C4-2B (cell line): ENCODE results near the gene HECTD1.
"Not testable (repeated sequence)": the region's sequence is repeated elsewhere in the genome, so short reads cannot be mapped to it uniquely, and the experiment has no call there.

ENCODE experiments used
- H3K27ac ChIP-seq: fragments of 450-650 bp; 2 replicates; pipeline ENCODE4 v1.5.1; 2017
- ZFX ChIP-seq: fragments of 450-650 bp; IDR thresholded peaks from 2 replicates; pipeline ENCODE4 v1.6.1; 2017
- TF ChIP-seq, protein P1 (sequence below): fragments of 450-650 bp; conservative IDR thresholded peaks from 2 replicates; pipeline ENCODE4 v1.5.1; 2017; ENCODE audit warnings: mild to moderate bottlenecking

Gene HECTD1

DNA sequence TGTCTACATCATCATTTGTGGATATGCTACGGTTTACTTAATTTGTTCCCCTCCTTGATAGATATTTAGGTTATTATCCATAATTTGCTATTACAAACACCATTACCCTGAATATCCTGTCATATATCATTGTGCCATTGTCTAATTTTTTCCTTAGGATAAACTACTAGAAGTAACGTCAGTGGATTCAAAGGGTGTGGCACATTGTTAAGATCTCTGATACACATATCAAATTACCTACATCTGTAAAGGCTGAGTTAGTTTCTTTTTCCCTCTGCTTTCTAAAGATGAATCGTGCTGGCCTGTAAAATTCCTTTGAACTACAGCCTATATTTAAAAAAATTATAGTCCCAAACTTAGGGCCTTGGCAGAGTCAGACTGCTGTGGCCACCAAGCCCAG lies 127.5 kb downstream of the HECTD1 start:
- H3K27ac ChIP-seq, result no peak overlapping the region
- TF ChIP-seq ZFX, result no peak
- TF ChIP-seq, protein P1, sequence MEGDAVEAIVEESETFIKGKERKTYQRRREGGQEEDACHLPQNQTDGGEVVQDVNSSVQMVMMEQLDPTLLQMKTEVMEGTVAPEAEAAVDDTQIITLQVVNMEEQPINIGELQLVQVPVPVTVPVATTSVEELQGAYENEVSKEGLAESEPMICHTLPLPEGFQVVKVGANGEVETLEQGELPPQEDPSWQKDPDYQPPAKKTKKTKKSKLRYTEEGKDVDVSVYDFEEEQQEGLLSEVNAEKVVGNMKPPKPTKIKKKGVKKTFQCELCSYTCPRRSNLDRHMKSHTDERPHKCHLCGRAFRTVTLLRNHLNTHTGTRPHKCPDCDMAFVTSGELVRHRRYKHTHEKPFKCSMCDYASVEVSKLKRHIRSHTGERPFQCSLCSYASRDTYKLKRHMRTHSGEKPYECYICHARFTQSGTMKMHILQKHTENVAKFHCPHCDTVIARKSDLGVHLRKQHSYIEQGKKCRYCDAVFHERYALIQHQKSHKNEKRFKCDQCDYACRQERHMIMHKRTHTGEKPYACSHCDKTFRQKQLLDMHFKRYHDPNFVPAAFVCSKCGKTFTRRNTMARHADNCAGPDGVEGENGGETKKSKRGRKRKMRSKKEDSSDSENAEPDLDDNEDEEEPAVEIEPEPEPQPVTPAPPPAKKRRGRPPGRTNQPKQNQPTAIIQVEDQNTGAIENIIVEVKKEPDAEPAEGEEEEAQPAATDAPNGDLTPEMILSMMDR, result no peak

GRCh38 chr14:31078766-31079165 lies 128.8 kb downstream of the HECTD1 start:
- no peak for TF ChIP-seq ZFX
- TF ChIP-seq, protein P1, result no peak

DNA sequence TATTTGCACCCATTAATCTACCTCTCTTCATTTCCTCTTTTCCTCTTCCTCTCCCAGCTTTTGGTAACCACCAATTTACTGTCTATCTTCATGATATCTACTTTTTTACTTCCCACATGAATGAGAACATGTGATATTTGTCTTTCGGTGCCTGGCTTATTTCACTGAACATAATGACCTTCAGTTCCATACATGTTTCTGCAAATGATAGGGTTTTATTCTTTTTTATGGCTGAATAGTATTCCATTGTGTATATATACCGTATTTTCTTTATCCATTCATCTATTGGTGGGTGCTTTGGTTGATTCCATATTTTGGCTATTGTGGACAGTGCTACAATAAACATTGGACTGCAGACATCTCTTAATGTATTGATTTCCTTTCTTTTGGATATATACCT lies 132.4 kb downstream of the HECTD1 start:
- TF ChIP-seq, protein P1, result no peak
- no peak for TF ChIP-seq ZFX
- no peak overlapping the region for H3K27ac ChIP-seq

More at GRCh38 chr14:31078766-31079165, 128.8 kb downstream of the HECTD1 start:
- no peak overlapping the region for H3K27ac ChIP-seq

- no peak for TF ChIP-seq ZFX
- TF ChIP-seq, protein P1, result no peak
- H3K27ac ChIP-seq, result no peak overlapping the region
Measured at GRCh38 chr14:31071151-31071550, 136.4 kb downstream of the HECTD1 start.

DNA sequence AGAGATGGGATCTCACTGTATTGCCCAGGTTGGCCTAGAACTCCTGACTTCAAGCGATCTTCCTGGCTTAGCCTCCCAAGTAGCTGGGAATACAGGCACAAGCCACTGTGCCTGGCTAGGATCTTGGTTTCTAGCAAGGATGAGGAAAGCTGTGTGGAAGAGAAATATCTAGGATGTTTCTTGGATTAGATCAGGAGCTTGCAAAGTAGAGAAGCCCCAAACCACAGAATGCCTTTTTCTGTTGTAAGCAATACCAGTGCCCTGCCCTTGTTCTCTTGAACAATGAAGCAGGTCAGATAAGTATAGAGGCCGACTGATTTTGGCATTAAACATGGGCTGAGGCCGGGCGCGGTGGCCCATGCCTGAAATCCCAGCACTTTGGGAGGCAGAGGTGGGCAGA lies 137.2 kb downstream of the HECTD1 start:
- TF ChIP-seq, protein P1, result no peak
- TF ChIP-seq ZFX, result no peak
- no peak overlapping the region for H3K27ac ChIP-seq

DNA sequence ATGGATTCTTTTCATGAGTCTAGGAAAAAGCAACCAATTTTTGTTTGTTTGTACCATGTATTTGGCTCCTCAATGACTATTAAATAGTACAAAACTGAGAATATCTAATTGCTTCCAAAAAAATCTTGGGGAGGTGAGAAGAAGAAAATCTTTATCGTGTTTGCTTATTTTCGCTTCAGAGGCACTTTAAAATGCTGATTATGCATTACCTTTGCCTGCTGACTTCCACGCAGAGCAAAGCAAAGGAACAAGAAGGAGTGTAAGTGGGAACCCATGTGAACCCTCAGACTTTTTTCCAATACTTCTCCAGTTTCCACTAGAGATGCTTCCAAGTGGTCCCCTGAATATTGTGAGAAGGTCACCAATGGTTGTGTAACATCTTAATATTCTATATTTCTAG lies 138.2 kb downstream of the HECTD1 start:
- TF ChIP-seq, protein P1, result no peak
- TF ChIP-seq ZFX, result no peak
- H3K27ac ChIP-seq, result no peak overlapping the region

GRCh38 chr14:31068235-31068634 lies 139.4 kb downstream of the HECTD1 start:
- no peak overlapping the region for H3K27ac ChIP-seq
- TF ChIP-seq, protein P1, result no peak
- no peak for TF ChIP-seq ZFX

- not testable (repeated sequence) for H3K27ac ChIP-seq
Measured at GRCh38 chr14:31062908-31063307, 144.7 kb downstream of the HECTD1 start.
